Mucosa of stomach (tissue), 1 donor: Measurements from ENCODE around the gene POTEE.
"Not testable (repeated sequence)": the region's sequence is repeated elsewhere in the genome, so short reads cannot be mapped to it uniquely, and the experiment has no call there.

Experiments used
- H3K27me3 ChIP-seq: one replicate; pipeline ENCODE4 v1.7.0; 2013; ENCODE audit warnings: mild to moderate bottlenecking, low read length; ENCODE audit not compliant: control insufficient read depth, insufficient read depth
- H3K36me3 ChIP-seq: one replicate; pipeline ENCODE4 v1.7.0; 2013; ENCODE audit warnings: low read length; ENCODE audit not compliant: control insufficient read depth, insufficient read depth
- H3K4me1 ChIP-seq: one replicate; pipeline ENCODE4 v1.7.0; 2013; ENCODE audit warnings: mild to moderate bottlenecking, low read length; ENCODE audit not compliant: control insufficient read depth, insufficient read depth
- H3K4me3 ChIP-seq: one replicate; pipeline ENCODE4 v1.7.0; 2013; ENCODE audit warnings: low read length
- H3K9ac ChIP-seq: one replicate; pipeline ENCODE4 v1.7.0; 2013; ENCODE audit warnings: mild to moderate bottlenecking, low read length, moderate library complexity
- H3K9me3 ChIP-seq: one replicate; pipeline ENCODE4 v1.7.0; 2013; ENCODE audit warnings: mild to moderate bottlenecking, low read length, moderate library complexity; ENCODE audit not compliant: control insufficient read depth
- donor health status: Pancreatic carcinoma.

The POTEE gene

DNA sequence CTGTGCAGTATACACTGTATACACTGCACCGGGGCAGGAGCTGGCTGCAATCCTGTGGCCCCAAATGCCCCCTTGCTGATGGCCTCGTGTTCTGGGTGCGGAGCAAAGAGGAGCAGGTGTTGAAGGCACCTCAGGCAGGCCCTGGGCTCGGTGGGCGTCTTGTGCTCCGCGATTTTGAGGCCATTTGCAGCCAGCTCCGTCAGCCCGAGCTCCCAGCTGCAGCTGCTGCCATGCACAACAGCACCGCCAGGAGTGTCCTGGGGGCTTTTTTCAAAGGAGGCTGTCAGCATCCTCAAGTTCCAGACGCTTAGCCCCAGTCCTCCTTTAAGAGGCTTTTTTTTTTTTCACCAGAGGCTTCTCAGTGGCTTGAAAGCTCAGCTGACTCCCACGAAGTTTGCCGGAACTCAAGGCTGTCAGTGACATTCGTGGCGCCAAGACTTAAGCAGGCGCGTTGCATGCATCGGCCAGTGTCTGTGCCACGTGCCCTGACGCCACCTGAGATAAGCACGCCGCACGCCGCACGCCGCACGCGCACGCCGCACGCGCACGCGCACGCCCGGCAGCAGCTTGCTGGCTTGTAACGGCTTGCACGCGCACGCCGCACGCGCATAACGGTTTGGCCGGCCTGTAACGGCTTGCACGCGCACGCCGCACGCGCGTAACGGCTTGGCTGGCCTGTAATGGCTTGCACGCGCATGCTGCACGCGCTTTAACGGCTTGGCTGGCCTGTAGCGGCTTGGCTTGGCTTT lies 8.1 kb downstream of the POTEE start:
- H3K4me3 ChIP-seq, H3K4me1 ChIP-seq, H3K27me3 ChIP-seq, H3K36me3 ChIP-seq, H3K9ac ChIP-seq, H3K9me3 ChIP-seq: not testable (repeated sequence)

DNA sequence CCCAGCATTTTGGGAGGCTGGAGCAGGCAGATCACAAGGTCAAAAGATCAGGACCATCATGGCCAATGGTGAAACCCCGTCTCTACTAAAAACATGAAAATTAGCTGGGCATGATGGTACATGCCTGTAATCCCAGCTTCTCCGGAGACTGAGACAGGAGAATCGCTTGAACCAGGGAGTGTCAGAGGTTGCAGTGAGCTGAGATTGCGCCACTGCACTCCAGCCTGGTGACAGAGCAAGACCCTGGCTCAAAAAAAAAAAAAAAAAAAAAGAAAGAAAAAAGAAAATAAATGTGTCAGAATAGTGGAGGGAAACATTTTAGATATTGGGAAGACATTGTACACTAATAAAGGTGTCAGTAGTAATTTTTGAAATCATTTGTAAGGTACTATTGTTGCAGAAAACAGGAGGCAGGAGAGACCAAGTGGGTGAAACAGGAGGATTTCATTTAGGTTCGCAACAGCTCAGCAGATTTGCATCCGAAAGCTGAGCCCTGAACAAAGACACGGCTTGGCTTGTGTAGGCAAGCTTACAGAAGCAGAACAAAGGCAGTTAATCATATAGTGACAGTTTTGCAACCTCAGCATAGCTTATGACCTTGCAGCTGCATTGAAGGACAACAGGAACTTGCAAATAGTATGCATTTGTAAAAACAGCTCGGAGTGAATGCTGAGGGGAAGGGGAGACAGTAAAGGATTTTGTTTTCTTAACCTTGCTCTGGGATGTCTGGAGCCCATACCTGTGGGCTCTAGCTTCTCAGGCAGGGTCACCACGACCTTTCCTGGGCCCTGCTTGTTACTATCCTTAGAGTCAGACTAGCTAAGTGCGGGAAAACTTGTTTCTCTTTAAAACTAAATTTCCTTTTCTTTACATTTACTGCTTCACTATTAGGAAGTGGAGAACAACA lies 26.5 kb downstream of the POTEE start:
- H3K9ac ChIP-seq, H3K4me1 ChIP-seq, H3K27me3 ChIP-seq, H3K4me3 ChIP-seq, H3K36me3 ChIP-seq, H3K9me3 ChIP-seq: not testable (repeated sequence)
